KMS-11 (cell line): ENCODE data around the gene CEBPE.

Source experiments
- H2AFZ ChIP-seq: fragments of 200-600 bp; sonication (generic); 2 replicates; pipeline ENCODE4 v1.6.1; 2016; ENCODE audit warnings: antibody characterized with exemption, mixed run types, low read depth
- H3K27ac ChIP-seq: fragments of 200-600 bp; sonication (generic); 2 replicates; pipeline ENCODE4 v1.6.1; 2016; ENCODE audit warnings: mild to moderate bottlenecking, mixed run types
- H3K27me3 ChIP-seq: fragments of 200-600 bp; sonication (generic); 2 replicates; pipeline ENCODE4 v1.6.1; 2017; ENCODE audit warnings: mild to moderate bottlenecking, low read depth, mixed run types, moderate library complexity; ENCODE audit not compliant: insufficient read depth
- H3K36me3 ChIP-seq: fragments of 200-600 bp; sonication (generic); 2 replicates; pipeline ENCODE4 v1.6.1; 2017; ENCODE audit warnings: mild to moderate bottlenecking, mixed run types; ENCODE audit not compliant: insufficient read depth
- H3K4me1 ChIP-seq: fragments of 200-600 bp; sonication (generic); 2 replicates; pipeline ENCODE4 v1.6.1; 2016; ENCODE audit warnings: mild to moderate bottlenecking, low read depth, mixed run types; ENCODE audit not compliant: poor library complexity, severe bottlenecking
- H3K4me2 ChIP-seq: fragments of 200-600 bp; sonication (generic); 2 replicates; pipeline ENCODE4 v1.7.0; 2016; ENCODE audit warnings: mild to moderate bottlenecking, mixed run types
- H3K4me3 ChIP-seq: fragments of 200-600 bp; sonication (generic); IDR thresholded peaks from 2 replicates; pipeline ENCODE4 v1.6.1; 2017; ENCODE audit warnings: low read depth, low read length, mixed read lengths; ENCODE audit not compliant: insufficient read depth
- H3K79me2 ChIP-seq: fragments of 200-600 bp; sonication (generic); 2 replicates; pipeline ENCODE4 v1.6.1; 2016; ENCODE audit warnings: low read depth, mixed run types; ENCODE audit not compliant: insufficient read depth
- H3K9ac ChIP-seq: fragments of 200-600 bp; sonication (generic); 2 replicates; pipeline ENCODE4 v1.6.1; 2016; ENCODE audit warnings: mild to moderate bottlenecking, mixed run types
- H4K20me1 ChIP-seq: fragments of 200-600 bp; sonication (generic); 2 replicates; pipeline ENCODE4 v1.6.1; 2016; ENCODE audit warnings: mild to moderate bottlenecking, mixed run types; ENCODE audit not compliant: insufficient read depth
- TF ChIP-seq, protein P1 (sequence below): fragments of 200-600 bp; sonication (generic); conservative IDR thresholded peaks from 2 replicates; pipeline ENCODE4 v1.6.1; 2017; ENCODE audit warnings: low read depth, mild to moderate bottlenecking, antibody characterized with exemption, low read length, moderate library complexity, mixed read lengths

Gene CEBPE

DNA sequence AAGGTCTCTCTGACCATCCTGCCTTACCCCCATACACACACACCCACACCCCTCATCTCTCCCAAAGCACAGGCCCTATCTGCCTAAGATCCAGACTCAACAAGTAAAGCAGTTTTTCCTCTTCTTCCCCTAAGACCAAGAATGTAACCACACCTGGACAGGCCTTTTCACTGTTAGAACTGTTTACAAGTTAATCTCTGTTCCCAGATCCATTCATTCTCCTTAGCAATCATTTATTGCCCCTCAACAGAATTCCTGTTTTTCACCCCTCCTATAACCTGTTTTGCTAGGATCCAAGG, 12.4 kb downstream of the CEBPE start:
- no peak overlapping the region for H2AFZ ChIP-seq

DNA sequence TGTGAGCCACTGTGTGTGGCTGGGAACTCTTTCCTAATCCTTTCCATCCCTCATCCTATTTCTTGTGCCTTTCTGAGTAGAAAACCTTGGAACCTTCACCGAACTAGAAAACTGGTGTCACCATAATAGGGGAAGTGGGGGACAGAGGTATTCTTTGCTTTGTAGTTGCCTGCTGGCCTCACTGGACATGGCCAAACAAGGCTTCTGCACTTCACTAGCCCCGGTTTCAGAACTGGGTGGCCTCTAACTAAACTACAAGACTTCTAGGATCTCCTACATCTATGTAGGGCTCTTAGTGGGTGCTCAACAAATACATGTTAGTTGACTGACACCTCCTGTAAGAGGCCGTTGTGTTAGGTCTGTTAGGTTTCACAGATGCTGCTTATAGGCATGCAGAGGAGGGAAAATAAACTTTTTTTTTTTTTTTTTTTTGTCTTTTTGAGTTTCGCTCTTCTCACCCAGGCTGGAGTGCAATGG, 13.7 kb downstream of the CEBPE start:
- TF ChIP-seq, protein P1, sequence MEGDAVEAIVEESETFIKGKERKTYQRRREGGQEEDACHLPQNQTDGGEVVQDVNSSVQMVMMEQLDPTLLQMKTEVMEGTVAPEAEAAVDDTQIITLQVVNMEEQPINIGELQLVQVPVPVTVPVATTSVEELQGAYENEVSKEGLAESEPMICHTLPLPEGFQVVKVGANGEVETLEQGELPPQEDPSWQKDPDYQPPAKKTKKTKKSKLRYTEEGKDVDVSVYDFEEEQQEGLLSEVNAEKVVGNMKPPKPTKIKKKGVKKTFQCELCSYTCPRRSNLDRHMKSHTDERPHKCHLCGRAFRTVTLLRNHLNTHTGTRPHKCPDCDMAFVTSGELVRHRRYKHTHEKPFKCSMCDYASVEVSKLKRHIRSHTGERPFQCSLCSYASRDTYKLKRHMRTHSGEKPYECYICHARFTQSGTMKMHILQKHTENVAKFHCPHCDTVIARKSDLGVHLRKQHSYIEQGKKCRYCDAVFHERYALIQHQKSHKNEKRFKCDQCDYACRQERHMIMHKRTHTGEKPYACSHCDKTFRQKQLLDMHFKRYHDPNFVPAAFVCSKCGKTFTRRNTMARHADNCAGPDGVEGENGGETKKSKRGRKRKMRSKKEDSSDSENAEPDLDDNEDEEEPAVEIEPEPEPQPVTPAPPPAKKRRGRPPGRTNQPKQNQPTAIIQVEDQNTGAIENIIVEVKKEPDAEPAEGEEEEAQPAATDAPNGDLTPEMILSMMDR: no peak
- no peak overlapping the region for H3K27ac ChIP-seq
- H2AFZ ChIP-seq: no peak overlapping the region
- H3K4me2 ChIP-seq: no peak overlapping the region
- no peaks in the 10 kb centered on the region for H3K36me3 ChIP-seq
- H3K27me3 ChIP-seq: no peaks in the 10 kb centered on the region
- peaks cover 17% of the 10 kb centered on the region for H3K4me1 ChIP-seq
- no peaks in the 10 kb centered on the region for H3K79me2 ChIP-seq
- H3K4me3 ChIP-seq: no peak overlapping the region
- no peaks in the 10 kb centered on the region for H4K20me1 ChIP-seq
- no peak overlapping the region for H3K9ac ChIP-seq

More for the DNA sequence above, 12.4 kb downstream of the CEBPE start:
- Histone ChIP-seq H3K4me2 (peak overlapping the region; percentile 48; the same call in 1 of the 2 replicates), H3K27me3 (no peaks in the 10 kb centered on the region), H3K9ac (no peak overlapping the region), H3K4me1 (peaks cover 17% of the 10 kb centered on the region), H3K79me2 (no peaks in the 10 kb centered on the region), H3K36me3 (no peaks in the 10 kb centered on the region), H3K27ac (no peak overlapping the region), H4K20me1 (no peaks in the 10 kb centered on the region), H3K4me3 (no peak overlapping the region)
- TF ChIP-seq, protein P1: no peak

DNA sequence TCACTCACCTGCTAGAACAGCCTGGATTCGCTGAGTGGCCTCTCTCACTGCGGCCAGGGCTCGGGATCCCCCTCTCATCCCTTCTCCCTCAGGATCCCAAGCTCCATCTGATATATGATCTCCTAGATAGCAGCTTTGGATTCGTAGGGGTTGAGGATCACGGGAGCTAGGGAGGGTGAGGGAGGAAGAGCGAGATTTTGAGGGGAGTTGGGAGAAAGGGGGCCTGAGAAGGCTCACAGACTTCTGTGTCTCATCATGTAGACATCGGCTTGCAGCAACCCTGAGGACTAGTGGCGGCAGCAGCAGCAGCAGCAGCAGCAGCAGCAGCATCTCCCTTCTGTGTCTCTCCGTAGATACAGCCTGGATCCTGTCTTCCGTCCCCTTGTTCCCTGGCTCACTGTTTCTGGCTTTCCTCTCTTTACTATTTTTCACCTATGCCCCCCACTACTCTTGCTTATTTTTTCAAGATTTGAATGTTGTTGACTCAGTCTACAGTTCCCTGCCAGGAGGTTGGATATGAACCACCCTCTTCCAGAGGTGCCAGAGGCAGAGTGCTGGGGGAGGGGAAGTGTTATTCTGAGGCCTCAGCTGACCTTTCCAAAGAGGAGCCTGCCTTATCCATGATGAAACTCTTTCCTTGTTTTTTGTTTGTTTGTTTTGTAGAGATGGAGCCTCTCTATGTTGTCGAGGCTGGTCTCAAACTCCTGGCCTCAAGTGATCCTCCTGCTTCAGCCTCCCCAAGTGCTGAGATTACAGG, 14.3 kb downstream of the CEBPE start, which contains the start of gene CIROP:
Gene CIROP, minus strand, starts transcription at position 399 of the 757 bp plus-strand sequence. Its CDS starts 69 bp downstream, at position 330.
- Histone ChIP-seq H3K4me3 (no peak within 1 kb of the TSS), H4K20me1 (no peaks in the 10 kb centered on the region), H3K4me2 (no peak within 1 kb of the TSS), H3K27ac (no peak within 1 kb of the TSS), H3K36me3 (no peaks in the 10 kb centered on the region), H2AFZ (no peak within 1 kb of the TSS), H3K4me1 (peaks cover 17% of the 10 kb centered on the region), H3K9ac (no peak within 1 kb of the TSS), H3K27me3 (no peaks in the 10 kb centered on the region), H3K79me2 (no peaks in the 10 kb centered on the region)
- TF ChIP-seq, protein P1: no peak

DNA sequence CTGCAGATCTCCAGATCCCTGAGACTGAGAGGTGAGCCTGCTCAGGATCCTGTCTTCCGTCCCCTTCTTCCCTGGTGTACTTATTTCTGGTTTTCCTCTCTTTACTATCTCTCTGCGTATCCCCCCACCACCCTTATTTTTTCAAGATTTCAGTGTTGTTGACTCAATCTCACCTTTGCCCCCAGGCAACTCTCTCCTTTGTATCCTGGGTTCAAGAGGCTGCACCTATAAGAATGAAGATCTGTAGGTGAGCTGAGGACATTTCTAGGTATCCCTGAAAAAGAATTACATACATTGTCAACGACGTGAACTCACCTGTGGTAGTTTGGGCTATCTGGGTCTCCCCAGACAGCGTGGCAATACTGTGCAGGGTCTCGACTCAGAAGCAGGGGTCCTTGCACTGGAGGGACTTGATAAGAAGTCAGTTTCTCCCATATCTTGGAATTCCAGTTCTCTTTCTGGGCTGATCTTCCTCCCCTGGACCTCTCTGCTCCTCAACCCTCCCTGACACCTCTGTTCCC, 14.9 kb downstream of the CEBPE start:
- TF ChIP-seq, protein P1: no peak
- H3K36me3 ChIP-seq: no peaks in the 10 kb centered on the region
- no peaks in the 10 kb centered on the region for H3K27me3 ChIP-seq
- no peak overlapping the region for H3K4me2 ChIP-seq
- no peaks in the 10 kb centered on the region for H3K79me2 ChIP-seq
- H3K4me1 ChIP-seq: peaks cover 17% of the 10 kb centered on the region
- H2AFZ ChIP-seq: no peak overlapping the region
- H3K4me3 ChIP-seq: no peak overlapping the region
- H3K27ac ChIP-seq: no peak overlapping the region
- no peak overlapping the region for H3K9ac ChIP-seq
- no peaks in the 10 kb centered on the region for H4K20me1 ChIP-seq
